HepG2 (cell line): ENCODE measurements around the gene CD72. TPM values are rescaled to one million over a fixed set of nuclear protein-coding genes. Genes with fewer than 3 reads are reported as not detected.

Experiments used
- BORCS8-MEF2B ChIP-seq: sonication (generic); formaldehyde crosslinking; IDR thresholded peaks from 2 replicates; pipeline ENCODE4 v1.8.0; 2022; ENCODE audit warnings: mild to moderate bottlenecking, missing genetic modification reagents
- DNMT1 ChIP-seq: sonication (generic); formaldehyde crosslinking; IDR thresholded peaks from 2 replicates; pipeline ENCODE4 v1.5.1; 2020; ENCODE audit warnings: mild to moderate bottlenecking, missing genetic modification reagents
- EED ChIP-seq: sonication (generic); formaldehyde crosslinking; IDR thresholded peaks from 2 replicates; pipeline ENCODE4 v1.5.0; 2020; ENCODE audit warnings: mild to moderate bottlenecking, missing genetic modification reagents
- ETS1 ChIP-seq: sonication (generic); formaldehyde crosslinking; IDR thresholded peaks from 2 replicates; pipeline ENCODE4 v1.4.0; 2020; ENCODE audit warnings: missing genetic modification reagents
- ETV5 ChIP-seq: IDR thresholded peaks from 2 replicates; pipeline ENCODE4 v1.6.1; 2018; ENCODE audit warnings: missing biosample characterization, missing genetic modification reagents, inconsistent platforms, borderline replicate concordance
- ETV6 ChIP-seq: sonication (generic); formaldehyde crosslinking; conservative IDR thresholded peaks from 2 replicates; pipeline ENCODE4 v1.4.0; 2020; ENCODE audit warnings: missing genetic modification reagents
- HMGXB4 ChIP-seq, 2 experiments: sonication (generic) in 1 of 2; formaldehyde crosslinking in 1 of 2; IDR thresholded peaks; 2 replicates each; pipeline versions ENCODE4 v1.4.0 to v1.6.1; 2018 to 2020; ENCODE audit warnings: missing genetic modification reagents in 2 of 2, borderline replicate concordance in 1 of 2, low read depth in 1 of 2, mild to moderate bottlenecking in 1 of 2, missing biosample characterization in 1 of 2
- MBNL3 ChIP-seq: fragments of 250-450 bp; sonication (Bioruptor Pico); conservative IDR thresholded peaks from 2 replicates; pipeline ENCODE4 v1.8.0; 2022; ENCODE audit warnings: mild to moderate bottlenecking, inconsistent platforms
- MED1 ChIP-seq: sonication (generic); formaldehyde crosslinking; IDR thresholded peaks from 2 replicates; pipeline ENCODE4 v1.4.0; 2020; ENCODE audit warnings: missing genetic modification reagents
- MED8 ChIP-seq: sonication (generic); formaldehyde crosslinking; IDR thresholded peaks from 2 replicates; pipeline ENCODE4 v1.8.1; 2023; ENCODE audit warnings: mild to moderate bottlenecking, missing genetic modification reagents; ENCODE audit not compliant: insufficient replicate concordance
- PPARG ChIP-seq: conservative IDR thresholded peaks from 2 replicates; pipeline ENCODE4 v1.6.1; 2016; ENCODE audit warnings: missing biosample characterization, missing genetic modification reagents
- TFE3 ChIP-seq: IDR thresholded peaks from 2 replicates; pipeline ENCODE4 v1.6.1; 2016
- ZBTB2 ChIP-seq: sonication (generic); formaldehyde crosslinking; IDR thresholded peaks from 2 replicates; pipeline ENCODE4 v1.8.0; 2022; ENCODE audit warnings: low read depth, missing genetic modification reagents
- ZMYM2 ChIP-seq: sonication (generic); formaldehyde crosslinking; IDR thresholded peaks from 2 replicates; pipeline ENCODE4 v1.8.0; 2022; ENCODE audit warnings: mild to moderate bottlenecking, missing genetic modification reagents
- ZNF569 ChIP-seq: sonication (generic); formaldehyde crosslinking; IDR thresholded peaks from 2 replicates; pipeline ENCODE4 v1.5.0; 2020; ENCODE audit warnings: mild to moderate bottlenecking, missing genetic modification reagents, moderate library complexity, borderline replicate concordance
- ZNF792 ChIP-seq: IDR thresholded peaks from 2 replicates; pipeline ENCODE4 v1.6.1; 2016
- ZSCAN22 ChIP-seq: sonication (generic); formaldehyde crosslinking; IDR thresholded peaks from 2 replicates; pipeline ENCODE4 v1.4.0; 2020; ENCODE audit warnings: mild to moderate bottlenecking, missing genetic modification reagents
- polyA plus RNA-seq, 8 experiments: library from polyadenylated mRNA; depleted of rRNA in 3 of 8; stranded (reverse) in 7 of 8; unstranded in 1 of 8; fragments of >200 nt; fragmentation: Illumina TruSeq in 4 of 8; extraction: Trizol in 4 of 8; gene quantifications; 2 replicates each; pipeline versions ENCODE4 v1.2.1 to v1.2.3, GENCODE V29; 2011 to 2016; ENCODE audit warnings: low read depth in 4 of 8, missing spikeins in 1 of 8, mixed read lengths in 1 of 8; ENCODE audit not compliant: insufficient read depth in 1 of 8
- total RNA-seq, 5 experiments: library from RNA; depleted of rRNA; stranded (reverse); fragments of >200 nt; fragmentation: Illumina TruSeq; extraction: Trizol; gene quantifications; 2 replicates each; pipeline ENCODE4 v1.2.3, GENCODE V29; 2016; ENCODE audit warnings: low read depth in 1 of 5
- TF ChIP-seq, protein P1 (sequence below): IDR thresholded peaks from 2 replicates; pipeline ENCODE4 v1.6.1; 2016; ENCODE audit warnings: missing compliant biosample characterization, missing genetic modification reagents, borderline replicate concordance
- TF ChIP-seq, protein P2 (sequence below): sonication (generic); formaldehyde crosslinking; IDR thresholded peaks from 2 replicates; pipeline ENCODE4 v1.5.1; 2020; ENCODE audit warnings: missing genetic modification reagents, mild to moderate bottlenecking, borderline replicate concordance

Gene CD72
- total and polyA plus RNA-seq, 2 of the 13 experiments (the other 11 are each of a cell fraction or from before 2014, with no cell fraction given): 0.18 to 1.1 TPM

- TF ChIP-seq ZSCAN22 (CRISPR knock-in tag) (no peak), MBNL3 (no peak), ETS1 (CRISPR knock-in tag) (no peak), TFE3 (CRISPR knock-in tag) (no peak), ZNF792 (CRISPR knock-in tag) (no peak), HMGXB4 (CRISPR knock-in tag; IDR thresholded peaks at IDR 0.05; ENCODE audit: borderline replicate concordance in 1 of 2, low read depth in 1 of 2) (0 out of 4 replicates have a peak, but pooled peaks of 1 of the 2 experiments have one; percentile 22), BORCS8-MEF2B (CRISPR knock-in tag) (no peak), ZMYM2 (CRISPR knock-in tag) (no peak), ETV6 (CRISPR knock-in tag) (no peak), PPARG (no peak), ZNF569 (no peak), MED1 (CRISPR knock-in tag) (no peak), ETV5 (no peak), MED8 (no peak), DNMT1 (CRISPR knock-in tag) (0 out of 2 replicates have a peak, but pooled peaks have one; percentile 58), ZBTB2 (no peak), EED (no peak)
- TF ChIP-seq, protein P1, sequence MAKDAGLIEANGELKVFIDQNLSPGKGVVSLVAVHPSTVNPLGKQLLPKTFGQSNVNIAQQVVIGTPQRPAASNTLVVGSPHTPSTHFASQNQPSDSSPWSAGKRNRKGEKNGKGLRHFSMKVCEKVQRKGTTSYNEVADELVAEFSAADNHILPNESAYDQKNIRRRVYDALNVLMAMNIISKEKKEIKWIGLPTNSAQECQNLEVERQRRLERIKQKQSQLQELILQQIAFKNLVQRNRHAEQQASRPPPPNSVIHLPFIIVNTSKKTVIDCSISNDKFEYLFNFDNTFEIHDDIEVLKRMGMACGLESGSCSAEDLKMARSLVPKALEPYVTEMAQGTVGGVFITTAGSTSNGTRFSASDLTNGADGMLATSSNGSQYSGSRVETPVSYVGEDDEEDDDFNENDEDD (CRISPR knock-in tag): peak; percentile 48; the same call in 1 of the 2 replicates
- TF ChIP-seq, protein P2, sequence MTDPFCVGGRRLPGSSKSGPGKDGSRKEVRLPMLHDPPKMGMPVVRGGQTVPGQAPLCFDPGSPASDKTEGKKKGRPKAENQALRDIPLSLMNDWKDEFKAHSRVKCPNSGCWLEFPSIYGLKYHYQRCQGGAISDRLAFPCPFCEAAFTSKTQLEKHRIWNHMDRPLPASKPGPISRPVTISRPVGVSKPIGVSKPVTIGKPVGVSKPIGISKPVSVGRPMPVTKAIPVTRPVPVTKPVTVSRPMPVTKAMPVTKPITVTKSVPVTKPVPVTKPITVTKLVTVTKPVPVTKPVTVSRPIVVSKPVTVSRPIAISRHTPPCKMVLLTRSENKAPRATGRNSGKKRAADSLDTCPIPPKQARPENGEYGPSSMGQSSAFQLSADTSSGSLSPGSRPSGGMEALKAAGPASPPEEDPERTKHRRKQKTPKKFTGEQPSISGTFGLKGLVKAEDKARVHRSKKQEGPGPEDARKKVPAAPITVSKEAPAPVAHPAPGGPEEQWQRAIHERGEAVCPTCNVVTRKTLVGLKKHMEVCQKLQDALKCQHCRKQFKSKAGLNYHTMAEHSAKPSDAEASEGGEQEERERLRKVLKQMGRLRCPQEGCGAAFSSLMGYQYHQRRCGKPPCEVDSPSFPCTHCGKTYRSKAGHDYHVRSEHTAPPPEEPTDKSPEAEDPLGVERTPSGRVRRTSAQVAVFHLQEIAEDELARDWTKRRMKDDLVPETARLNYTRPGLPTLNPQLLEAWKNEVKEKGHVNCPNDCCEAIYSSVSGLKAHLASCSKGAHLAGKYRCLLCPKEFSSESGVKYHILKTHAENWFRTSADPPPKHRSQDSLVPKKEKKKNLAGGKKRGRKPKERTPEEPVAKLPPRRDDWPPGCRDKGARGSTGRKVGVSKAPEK (CRISPR knock-in tag): no peak
Observed at GRCh38 chr9:35650341-35651158, 32.3 kb upstream of the CD72 start, which contains the start of gene SIT1 (continued).
